IMR-90 (cell line): ENCODE data around the gene OLIG3. TPM values are rescaled to one million over a fixed set of nuclear protein-coding genes. Genes with fewer than 3 reads are reported as not detected.

Experiments used
- ATAC-seq: fragments of 200-7000 bp; cut with Tn5 transposase; 2 replicates; pipeline ENCODE4 v1.9.1; 2020; ENCODE audit warnings: low read depth, mild to moderate bottlenecking, moderate library complexity
- BruUV-seq: library from RNA; stranded (reverse); fragments of 400-500 nt; replicated peaks from 2 replicates; lab custom pipeline; 2021; lab: Mats Ljungman, UMichigan
- CTCF ChIA-PET: fragments of 300-600 bp; formaldehyde crosslinking; extraction: SDS; loops from one replicate; lab custom pipeline; 2021; ENCODE audit warnings: antibody characterized with exemption; lab: Yijun Ruan, JAX
- POLR2A ChIA-PET: fragments of 300-600 bp; sonication (Branson Sonifier 250); formaldehyde crosslinking; loops from one replicate; lab custom pipeline; 2022; ENCODE audit warnings: antibody characterized with exemption; ENCODE audit not compliant: unreplicated experiment; lab: Charles Lee
- DNase-seq: peaks from one replicate; pipeline ENCODE4 v3.0.0; 2013
- H2AFZ ChIP-seq: replicated peaks from 2 replicates; pipeline ENCODE3; 2013; ENCODE audit warnings: low read length, mild to moderate bottlenecking; ENCODE audit not compliant: poor library complexity
- H2AK5ac ChIP-seq: 2 replicates; pipeline ENCODE4 v1.6.1; 2013; ENCODE audit warnings: low read depth, low read length, inconsistent platforms
- H2AK9ac ChIP-seq: replicated peaks from 2 replicates; pipeline ENCODE3; 2013; ENCODE audit warnings: mild to moderate bottlenecking, low read depth, low read length, moderate library complexity; ENCODE audit not compliant: poor library complexity
- H2BK120ac ChIP-seq: 2 replicates; pipeline ENCODE4 v1.6.1; 2013; ENCODE audit warnings: low read depth, low read length, inconsistent platforms
- H2BK15ac ChIP-seq: 3 replicates; pipeline ENCODE4 v1.6.1; 2013; ENCODE audit warnings: low read depth, low read length, inconsistent platforms
- H2BK20ac ChIP-seq: 2 replicates; pipeline ENCODE4 v1.6.1; 2013; ENCODE audit warnings: low read depth, mild to moderate bottlenecking, inconsistent platforms, low read length, moderate library complexity
- H2BK5ac ChIP-seq: 2 replicates; pipeline ENCODE4 v1.6.1; 2013; ENCODE audit warnings: mild to moderate bottlenecking, low read depth, low read length, inconsistent platforms; ENCODE audit not compliant: poor library complexity, severe bottlenecking
- H3K14ac ChIP-seq: replicated peaks from 2 replicates; pipeline ENCODE4 v1.6.1; 2013; ENCODE audit warnings: low read depth, low read length, inconsistent platforms
- H3K18ac ChIP-seq: 2 replicates; pipeline ENCODE4 v1.6.1; 2013; ENCODE audit warnings: low read depth, low read length, control low read depth
- H3K23ac ChIP-seq: 2 replicates; pipeline ENCODE4 v1.6.1; 2013; ENCODE audit warnings: low read depth, low read length, inconsistent platforms
- H3K27ac ChIP-seq: 2 replicates; pipeline ENCODE4 v1.5.1; 2013; ENCODE audit warnings: mild to moderate bottlenecking, control low read depth, low read length; ENCODE audit not compliant: insufficient read depth
- H3K27me3 ChIP-seq: 2 replicates; pipeline ENCODE4 v1.6.1; 2013; ENCODE audit warnings: low read length; ENCODE audit not compliant: control insufficient read depth, insufficient read depth
- H3K36me3 ChIP-seq: 2 replicates; pipeline ENCODE4 v1.6.1; 2013; ENCODE audit warnings: low read length, mixed read lengths; ENCODE audit not compliant: control insufficient read depth, insufficient read depth
- H3K4ac ChIP-seq: 2 replicates; pipeline ENCODE4 v1.6.1; 2013; ENCODE audit warnings: low read depth, low read length, inconsistent platforms
- H3K4me1 ChIP-seq: 2 replicates; pipeline ENCODE4 v1.6.1; 2013; ENCODE audit warnings: low read length, mixed read lengths; ENCODE audit not compliant: control insufficient read depth, insufficient read depth
- H3K4me2 ChIP-seq: 2 replicates; pipeline ENCODE4 v1.6.1; 2013; ENCODE audit warnings: low read depth, mild to moderate bottlenecking, control low read depth, low read length, moderate library complexity
- H3K4me3 ChIP-seq: 2 replicates; pipeline ENCODE4 v1.5.1; 2013; ENCODE audit warnings: low read depth, mild to moderate bottlenecking, control low read depth, low read length, moderate library complexity; ENCODE audit not compliant: insufficient read depth
- H3K56ac ChIP-seq: 2 replicates; pipeline ENCODE4 v1.6.1; 2013; ENCODE audit warnings: low read length, inconsistent platforms; ENCODE audit not compliant: insufficient read depth; ENCODE audit errors: extremely low read depth
- H3K79me1 ChIP-seq, 2 experiments: 2 replicates each; pipeline ENCODE4 v1.6.1; 2013; ENCODE audit warnings: low read length in 2 of 2, inconsistent platforms in 1 of 2, low read depth in 1 of 2
- H3K9ac ChIP-seq: 2 replicates; pipeline ENCODE4 v1.6.1; 2013; ENCODE audit warnings: low read depth, low read length, control low read depth
- H3K9me1 ChIP-seq: 2 replicates; pipeline ENCODE4 v1.6.1; 2013; ENCODE audit warnings: low read length, inconsistent platforms; ENCODE audit not compliant: insufficient read depth
- H3K9me3 ChIP-seq: 2 replicates; pipeline ENCODE4 v1.6.1; 2013; ENCODE audit warnings: low read length; ENCODE audit not compliant: control insufficient read depth, insufficient read depth
- H4K20me1 ChIP-seq: 2 replicates; pipeline ENCODE4 v1.6.1; 2013; ENCODE audit warnings: low read length, inconsistent platforms; ENCODE audit not compliant: insufficient read depth
- H4K5ac ChIP-seq: 2 replicates; pipeline ENCODE4 v1.6.1; 2013; ENCODE audit warnings: mild to moderate bottlenecking, low read depth, low read length, control low read depth
- H4K8ac ChIP-seq, 2 experiments: 2 replicates each; pipeline ENCODE4 v1.6.1; 2013; ENCODE audit warnings: low read depth in 2 of 2, low read length in 2 of 2, control low read depth in 1 of 2, inconsistent platforms in 1 of 2
- H4K91ac ChIP-seq: 2 replicates; pipeline ENCODE4 v1.6.1; 2013; ENCODE audit warnings: low read depth, low read length, inconsistent platforms; ENCODE audit not compliant: insufficient read depth
- BHLHE40 ChIP-seq: fragments of 150-350 bp; IDR thresholded peaks from 2 replicates; pipeline ENCODE4 v1.6.1; 2016; ENCODE audit warnings: mild to moderate bottlenecking, low read depth, low read length
- CHD1 ChIP-seq: IDR thresholded peaks from 2 replicates; pipeline ENCODE4 v1.6.1; 2012; ENCODE audit warnings: low read depth, low read length, improper control_type of control experiment
- MAFK ChIP-seq: IDR thresholded peaks from 2 replicates; pipeline ENCODE4 v1.6.1; 2012; ENCODE audit warnings: low read depth, low read length, improper control_type of control experiment
- MAZ ChIP-seq: IDR thresholded peaks from 2 replicates; pipeline ENCODE4 v1.6.1; 2012; ENCODE audit warnings: low read depth, mild to moderate bottlenecking, low read length, improper control_type of control experiment, moderate library complexity, borderline replicate concordance
- RCOR1 ChIP-seq: IDR thresholded peaks from 2 replicates; pipeline ENCODE4 v1.6.1; 2012; ENCODE audit warnings: mild to moderate bottlenecking, low read length, improper control_type of control experiment; ENCODE audit not compliant: insufficient replicate concordance
- WGBS, 2 experiments: methylation state at CpG; one replicate each; pipeline versions ENCODE4 v1.1.5 to v1.1.7; 2013; ENCODE audit warnings: missing lambda C conversion rate in 2 of 2; ENCODE audit not compliant: insufficient read length in 1 of 2; ENCODE audit errors: extremely low coverage in 2 of 2; 5-methylcytosine and 5-hydroxymethylcytosine counted together
- dilution Hi-C: fragments of 300-500 bp; cut with HindIII; formaldehyde crosslinking; loops from one replicate; pipeline ENCODE4 v1.14.3; 2018; ENCODE audit warnings: low sequenced_read_pairs; ENCODE audit not compliant: unreplicated experiment
- in situ Hi-C: fragments of 300-500 bp; cut with MboI; formaldehyde crosslinking; loops from 3 replicates; pipeline ENCODE4 v1.14.3; 2019; ENCODE audit warnings: low sequenced_read_pairs, inconsistent platforms, mixed read lengths
- intact Hi-C: fragments of 100-400 bp; cut with micrococcal nuclease; formaldehyde crosslinking; loops from 2 replicates; pipeline ENCODE4 v1.10.0; 2022
- polyA plus RNA-seq, 3 experiments: library from polyadenylated mRNA; depleted of rRNA; stranded (reverse); fragments of >200 nt; gene quantifications; 2 replicates each; pipeline ENCODE4 v1.2.3, GENCODE V29; 2012; ENCODE audit warnings: low replicate concordance in 1 of 3
- total RNA-seq: library from RNA; depleted of rRNA; stranded (reverse); fragments of >200 nt; gene quantifications from 2 replicates; pipeline ENCODE4 v1.2.3, GENCODE V29; 2012
- TF ChIP-seq, protein P1 (sequence below): fragments of 150-350 bp; IDR thresholded peaks from 2 replicates; pipeline ENCODE4 v1.6.1; 2017; ENCODE audit warnings: mild to moderate bottlenecking, antibody characterized with exemption, low read length, low read depth

OLIG3 gene
- total and polyA plus RNA-seq, 2 of the 4 experiments (the other 2 are of a cell fraction) = not detected

- Histone ChIP-seq H3K23ac (no peak overlapping the region), H3K79me1 (no peaks in the 10 kb centered on the region), H3K9me3 (no peaks in the 10 kb centered on the region), H4K8ac (no peak overlapping the region), H4K20me1 (no peaks in the 10 kb centered on the region), H2AK9ac (no peak overlapping the region), H4K5ac (no peak overlapping the region), H3K4me3 (no peak overlapping the region), H3K14ac (no peak overlapping the region), H3K56ac (no peak overlapping the region), H2AK5ac (no peak overlapping the region), H3K4ac (no peak overlapping the region), H3K4me1 (no peaks in the 10 kb centered on the region), H3K9me1 (no peaks in the 10 kb centered on the region), H3K18ac (no peak overlapping the region), H4K91ac (no peak overlapping the region), H3K27ac (no peak overlapping the region), H2AFZ (no peak overlapping the region), H2BK120ac (no peak overlapping the region), H3K9ac (no peak overlapping the region), H3K36me3 (no peaks in the 10 kb centered on the region), H3K4me2 (no peak overlapping the region), H3K27me3 (peaks cover 21% of the 10 kb centered on the region), H2BK20ac (no peak overlapping the region), H2BK15ac (no peak overlapping the region), H2BK5ac (no peak overlapping the region)
- ATAC-seq = no peak
- dilution Hi-C loops = no loop called here
- BruUV-seq = no TSS peak
- DNase-seq = no peak
- in situ Hi-C loops = no loop called here
- POLR2A ChIA-PET = no interaction called here
- TF ChIP-seq, protein P1, sequence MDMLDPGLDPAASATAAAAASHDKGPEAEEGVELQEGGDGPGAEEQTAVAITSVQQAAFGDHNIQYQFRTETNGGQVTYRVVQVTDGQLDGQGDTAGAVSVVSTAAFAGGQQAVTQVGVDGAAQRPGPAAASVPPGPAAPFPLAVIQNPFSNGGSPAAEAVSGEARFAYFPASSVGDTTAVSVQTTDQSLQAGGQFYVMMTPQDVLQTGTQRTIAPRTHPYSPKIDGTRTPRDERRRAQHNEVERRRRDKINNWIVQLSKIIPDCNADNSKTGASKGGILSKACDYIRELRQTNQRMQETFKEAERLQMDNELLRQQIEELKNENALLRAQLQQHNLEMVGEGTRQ = no peak
- TF ChIP-seq MAZ (no peak), BHLHE40 (no peak), CHD1 (no peak), RCOR1 (no peak), MAFK (no peak)
- intact Hi-C loops = no loop called here
- 53% methylated on average over 3 of the region's 9 CpGs; no CpG with 5 or more reads in 1 of the 2 experiments for WGBS, 2 experiments
- CTCF ChIA-PET = interaction anchor here (0.6 kb wide), 1 partner anchor 15 kb away, joined by 3 read pairs; no protein-coding TSS in a partner anchor
These were observed 25.5 kb upstream of the OLIG3 start for GRCh38 chr6:137519629-137520176.
